ENCODE data around the gene CLDN20. TPM values are rescaled to one million over a fixed set of nuclear protein-coding genes. Genes with fewer than 3 reads are reported as not detected.
"Not testable (repeated sequence)": the region's sequence is repeated elsewhere in the genome, so short reads cannot be mapped to it uniquely, and the experiment has no call there.

The CLDN20 gene
- polyA plus RNA-seq, 1 of the 3 experiments (the other 2 are of a cell fraction) = 0.07 TPM

GRCh38 chr6:155268088-155268867 lies 4.5 kb downstream of the CLDN20 start:
- WGBS (ENCODE audit: low lambda C conversion rate) = 48% methylated on average over 2 of the region's 5 CpGs
- not testable (repeated sequence) for H3K9ac ChIP-seq; H3K4me3 ChIP-seq (ENCODE audit: low read depth in 2 of 2, low read length in 1 of 2); H2AFZ ChIP-seq (ENCODE audit: low read depth); H3K4me2 ChIP-seq; H3K27me3 ChIP-seq (ENCODE audit: insufficient read depth); H3K9me3 ChIP-seq; H3K9me2 ChIP-seq; H4K20me1 ChIP-seq (ENCODE audit: insufficient read depth)
- peak overlapping the region in 1 of 2 experiments; percentile 97; a peak in 2 of 4 replicates for H3K27ac ChIP-seq (ENCODE audit: low read depth in 2 of 2, low read length in 1 of 2)
- peaks cover 18% of the 10 kb centered on the region for H3F3A ChIP-seq (replicated peaks; ENCODE audit: insufficient read depth)
- ChIA-PET CTCF (interaction anchor here (0.7 to 4.0 kb wide), 12 partner anchors 9 to 593 kb away, joined by 3 to 15 read pairs (median 4); no protein-coding TSS in a partner anchor), POLR2A (interaction anchor here (0.7 kb wide), 1 partner anchor 13 kb away, joined by 3 read pairs; no protein-coding TSS in a partner anchor)
- TF ChIP-seq TEAD4 (IDR thresholded peaks at IDR 0.05; ENCODE audit: borderline replicate concordance, insufficient read depth) (peak; percentile 35; the same call in 1 of the 2 replicates), CTCF (IDR thresholded peaks at IDR 0.05) (peak; percentile 69), EP300 (IDR thresholded peaks at IDR 0.05; ENCODE audit: borderline replicate concordance in 1 of 2, low read depth in 1 of 2, low read length in 1 of 2) (peak in 1 of 2 experiments; percentile 87; a peak in 2 of 4 replicates), RAD21 (IDR thresholded peaks at IDR 0.05; ENCODE audit: low read length) (peak; percentile 55), SMC3 (IDR thresholded peaks at IDR 0.05; ENCODE audit: low read depth, low read length) (0 out of 2 replicates have a peak, but pooled peaks have one; percentile 9)
- peak; percentile 34 for DNase-seq
- H3K79me2 ChIP-seq (ENCODE audit: insufficient read depth) = peaks cover 21% of the 10 kb centered on the region; the same call in 1 of the 2 replicates
- peaks cover 19 to 20% of the 10 kb centered on the region in 2 experiments for H3K36me3 ChIP-seq (replicated peaks in 1 of 2; ENCODE audit: control insufficient read depth in 1 of 2, insufficient read depth in 2 of 2, low read length in 1 of 2)
- H3K4me1 ChIP-seq (ENCODE audit: control insufficient read depth in 1 of 2, insufficient read depth in 2 of 2, low read depth in 1 of 2, low read length in 1 of 2) = peaks cover 14 to 66% of the 10 kb centered on the region in 2 experiments; a peak in 3 of 4 replicates

GRCh38 chr6:155269765-155270164 lies 6.0 kb downstream of the CLDN20 start:
- peaks cover 15% of the 10 kb centered on the region; the same call in 1 of the 2 replicates for H3K79me2 ChIP-seq (ENCODE audit: insufficient read depth)
- H3K27me3 ChIP-seq (ENCODE audit: insufficient read depth) = no peaks in the 10 kb centered on the region
- no peak overlapping the region for H3K9ac ChIP-seq
- peak overlapping the region in 1 of 2 experiments; percentile 98; a peak in 2 of 4 replicates for H3K27ac ChIP-seq (ENCODE audit: low read depth in 2 of 2, low read length in 1 of 2)
- DNase-seq = no peak
- WGBS (ENCODE audit: low lambda C conversion rate) = 82% methylated on average over 3 of the region's 3 CpGs
- no peak for TF ChIP-seq RAD21 (IDR thresholded peaks at IDR 0.05; ENCODE audit: low read length)
- TF ChIP-seq RXRA (IDR thresholded peaks at IDR 0.05; ENCODE audit: borderline replicate concordance, low read depth) = no peak
- no peak for TF ChIP-seq YY1 (IDR thresholded peaks at IDR 0.05; ENCODE audit: low read depth)
- TF ChIP-seq FOXJ3 (CRISPR knock-in tag; IDR thresholded peaks at IDR 0.05) = no peak
- no peak for TF ChIP-seq REST (IDR thresholded peaks at IDR 0.05; ENCODE audit: low read depth, low read length)
- H3K4me3 ChIP-seq (ENCODE audit: low read depth in 2 of 2, low read length in 1 of 2) = no peak overlapping the region
- no peaks in the 10 kb centered on the region for H4K20me1 ChIP-seq (ENCODE audit: insufficient read depth)
- peaks cover 31% of the 10 kb centered on the region for H3F3A ChIP-seq (replicated peaks; ENCODE audit: insufficient read depth)
- ChIA-PET CTCF (interaction anchor here (1.0 to 4.0 kb wide), 5 partner anchors 12 to 342 kb away, joined by 3 to 15 read pairs (median 4); no protein-coding TSS in a partner anchor), POLR2A (no interaction called here)
- no peak overlapping the region for H3K4me2 ChIP-seq
- H3K9me2 ChIP-seq = no peaks in the 10 kb centered on the region
- peaks cover 28 to 66% of the 10 kb centered on the region in 2 experiments; a peak in 3 of 4 replicates for H3K4me1 ChIP-seq (ENCODE audit: control insufficient read depth in 1 of 2, insufficient read depth in 2 of 2, low read depth in 1 of 2, low read length in 1 of 2)
- no peaks in the 10 kb centered on the region for H3K9me3 ChIP-seq
- H2AFZ ChIP-seq (ENCODE audit: low read depth) = no peak overlapping the region
- peaks cover 8 to 11% of the 10 kb centered on the region in 2 experiments for H3K36me3 ChIP-seq (replicated peaks in 1 of 2; ENCODE audit: control insufficient read depth in 1 of 2, insufficient read depth in 2 of 2, low read length in 1 of 2)

Measured in SK-N-SH (cell line).